Chondrocyte (in vitro differentiated cells): ENCODE data around the gene PHACTR1. TPM values are rescaled to one million over a fixed set of nuclear protein-coding genes. Genes with fewer than 3 reads are reported as not detected.

ENCODE experiments used
- DNase-seq: peaks from one replicate; pipeline ENCODE4 v3.0.0; 2021; ENCODE audit warnings: mixed read lengths, low spot score
- H3K27ac Mint-ChIP-seq: one replicate; pipeline ENCODE4 v1.8.0; 2021; ENCODE audit warnings: mild to moderate bottlenecking, moderate library complexity, mixed read lengths; ENCODE audit not compliant: unreplicated experiment
- H3K27me3 Mint-ChIP-seq: 2 replicates; pipeline ENCODE4 v1.8.0; 2021; ENCODE audit warnings: low read depth, mixed read lengths
- H3K36me3 Mint-ChIP-seq: 2 replicates; pipeline ENCODE4 v1.8.0; 2021; ENCODE audit warnings: low read depth, mixed read lengths
- H3K4me1 Mint-ChIP-seq: 2 replicates; pipeline ENCODE4 v1.8.0; 2021; ENCODE audit warnings: low read depth, mild to moderate bottlenecking, mixed read lengths
- H3K4me3 Mint-ChIP-seq: one replicate; pipeline ENCODE4 v1.8.0; 2021; ENCODE audit warnings: mild to moderate bottlenecking, moderate library complexity, mixed read lengths; ENCODE audit not compliant: unreplicated experiment
- H3K9me3 Mint-ChIP-seq: 2 replicates; pipeline ENCODE4 v1.8.0; 2021; ENCODE audit warnings: low read depth, mixed read lengths
- total RNA-seq: library from RNA; stranded (reverse); gene quantifications from 3 replicates; pipeline ENCODE4 v1.2.1, GENCODE V29; 2021
- TF ChIP-seq, protein P1 (sequence below): fragments of 200-600 bp; sonication (generic); IDR thresholded peaks from 2 replicates; pipeline ENCODE4 v1.5.0; 2021; ENCODE audit warnings: antibody characterized with exemption, mild to moderate bottlenecking, moderate library complexity

The PHACTR1 gene
- total RNA-seq, 1 donor from 2014 or later, result 2.1 TPM

DNA sequence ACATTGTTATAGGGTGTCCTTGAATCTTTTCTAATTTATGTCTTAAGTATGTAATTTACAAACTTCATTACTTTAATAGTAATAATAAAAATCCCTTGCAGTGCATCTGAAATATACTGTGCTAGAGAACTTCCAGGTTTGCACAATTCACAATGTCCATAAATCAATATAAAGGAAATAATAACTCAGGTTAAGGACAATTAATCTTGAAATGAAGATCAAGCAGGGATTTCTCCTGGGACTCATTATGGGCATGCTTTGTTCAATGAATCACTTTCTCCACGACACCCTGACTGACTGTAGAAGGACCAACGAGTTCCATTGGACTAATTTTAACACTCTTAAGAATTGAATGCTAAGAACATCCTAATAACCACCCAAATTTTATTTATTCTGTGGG, 110.0 kb downstream of the PHACTR1 start:
- Mint-ChIP-seq H3K27ac (no peak overlapping the region), H3K4me3 (no peak overlapping the region), H3K9me3 (no peaks in the 10 kb centered on the region), H3K36me3 (no peaks in the 10 kb centered on the region), H3K27me3 (peaks cover 16% of the 10 kb centered on the region), H3K4me1 (no peaks in the 10 kb centered on the region)
- TF ChIP-seq, protein P1, sequence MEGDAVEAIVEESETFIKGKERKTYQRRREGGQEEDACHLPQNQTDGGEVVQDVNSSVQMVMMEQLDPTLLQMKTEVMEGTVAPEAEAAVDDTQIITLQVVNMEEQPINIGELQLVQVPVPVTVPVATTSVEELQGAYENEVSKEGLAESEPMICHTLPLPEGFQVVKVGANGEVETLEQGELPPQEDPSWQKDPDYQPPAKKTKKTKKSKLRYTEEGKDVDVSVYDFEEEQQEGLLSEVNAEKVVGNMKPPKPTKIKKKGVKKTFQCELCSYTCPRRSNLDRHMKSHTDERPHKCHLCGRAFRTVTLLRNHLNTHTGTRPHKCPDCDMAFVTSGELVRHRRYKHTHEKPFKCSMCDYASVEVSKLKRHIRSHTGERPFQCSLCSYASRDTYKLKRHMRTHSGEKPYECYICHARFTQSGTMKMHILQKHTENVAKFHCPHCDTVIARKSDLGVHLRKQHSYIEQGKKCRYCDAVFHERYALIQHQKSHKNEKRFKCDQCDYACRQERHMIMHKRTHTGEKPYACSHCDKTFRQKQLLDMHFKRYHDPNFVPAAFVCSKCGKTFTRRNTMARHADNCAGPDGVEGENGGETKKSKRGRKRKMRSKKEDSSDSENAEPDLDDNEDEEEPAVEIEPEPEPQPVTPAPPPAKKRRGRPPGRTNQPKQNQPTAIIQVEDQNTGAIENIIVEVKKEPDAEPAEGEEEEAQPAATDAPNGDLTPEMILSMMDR, result no peak
- DNase-seq, result no peak

DNA sequence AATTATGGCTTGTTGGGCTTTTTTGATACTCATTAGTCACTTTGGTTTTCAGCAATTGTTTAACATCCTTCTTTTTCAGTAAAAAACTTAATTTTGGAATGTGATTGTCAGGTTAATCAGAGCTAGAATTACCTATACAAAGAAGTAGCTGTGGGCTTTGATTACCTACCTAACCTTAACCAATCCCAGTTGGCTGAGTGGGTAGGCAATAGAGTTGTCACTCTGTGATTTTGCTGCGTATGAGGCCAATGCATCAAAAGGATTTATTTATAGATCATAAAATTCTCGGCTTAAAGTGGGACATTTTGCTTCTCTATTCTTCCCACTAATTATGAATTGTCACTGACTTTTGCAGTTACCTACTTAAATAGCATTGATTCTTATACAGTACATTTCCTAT, 111.4 kb downstream of the PHACTR1 start:
- TF ChIP-seq, protein P1, result no peak
- Mint-ChIP-seq H3K27me3 (peaks cover 16% of the 10 kb centered on the region), H3K4me1 (no peaks in the 10 kb centered on the region), H3K36me3 (no peaks in the 10 kb centered on the region), H3K27ac (no peak overlapping the region), H3K9me3 (no peaks in the 10 kb centered on the region), H3K4me3 (no peak overlapping the region)
- no peak for DNase-seq

DNA sequence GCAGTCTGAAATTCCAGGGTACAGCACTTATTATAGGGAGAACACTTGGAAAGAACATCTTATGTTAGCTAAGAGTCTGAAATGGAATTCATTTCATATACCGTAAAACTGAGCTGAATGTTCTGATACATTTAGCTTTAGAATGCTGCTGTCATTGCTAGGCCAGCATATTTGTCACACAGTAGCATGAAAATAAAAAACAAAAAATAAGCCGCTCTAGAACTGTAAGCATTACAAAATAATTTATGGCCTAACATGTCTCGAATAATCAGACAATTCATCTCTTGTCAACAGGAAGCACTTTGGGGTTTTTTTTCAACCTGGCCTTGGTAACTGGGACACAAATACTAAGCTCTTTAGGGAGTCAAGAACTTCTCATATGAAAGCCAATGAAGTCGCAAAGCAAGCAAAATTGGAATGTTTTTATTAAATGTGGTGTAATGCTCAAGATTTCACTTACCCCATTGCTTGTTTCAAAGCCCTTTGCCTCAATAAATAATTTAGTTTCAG, 115.7 kb downstream of the PHACTR1 start:
- no peak overlapping the region for H3K4me3 Mint-ChIP-seq
- DNase-seq, result no peak
- H3K36me3 Mint-ChIP-seq, result no peaks in the 10 kb centered on the region
- H3K27ac Mint-ChIP-seq, result no peak overlapping the region
- TF ChIP-seq, protein P1, result no peak
- no peaks in the 10 kb centered on the region for H3K4me1 Mint-ChIP-seq
- H3K9me3 Mint-ChIP-seq, result peaks cover 5% of the 10 kb centered on the region
- H3K27me3 Mint-ChIP-seq, result peaks cover 17% of the 10 kb centered on the region

DNA sequence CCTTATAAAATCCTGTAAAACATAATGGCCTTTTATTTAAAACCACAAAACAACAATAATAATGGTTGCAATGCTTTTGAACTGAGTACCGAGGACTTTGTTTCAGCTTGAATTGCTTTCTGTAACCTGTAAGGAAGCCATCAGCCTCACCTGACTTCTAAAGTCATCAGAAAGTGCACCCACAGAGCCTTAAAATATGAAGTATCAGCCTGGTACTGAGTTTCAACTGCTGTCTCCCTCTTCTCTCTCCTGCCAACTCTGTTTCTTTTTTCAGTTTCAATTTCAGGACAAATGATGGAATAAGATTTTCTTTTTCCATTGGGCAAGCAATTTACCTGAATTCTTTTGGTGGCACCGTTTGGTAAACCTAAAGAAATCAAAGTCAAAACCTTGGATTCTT, 119.4 kb downstream of the PHACTR1 start:
- TF ChIP-seq, protein P1, result no peak
- Mint-ChIP-seq H3K9me3 (peaks cover 14% of the 10 kb centered on the region), H3K4me3 (no peak overlapping the region), H3K27me3 (peaks cover 16% of the 10 kb centered on the region), H3K4me1 (no peaks in the 10 kb centered on the region), H3K36me3 (no peaks in the 10 kb centered on the region), H3K27ac (no peak overlapping the region)
- DNase-seq, result no peak

DNA sequence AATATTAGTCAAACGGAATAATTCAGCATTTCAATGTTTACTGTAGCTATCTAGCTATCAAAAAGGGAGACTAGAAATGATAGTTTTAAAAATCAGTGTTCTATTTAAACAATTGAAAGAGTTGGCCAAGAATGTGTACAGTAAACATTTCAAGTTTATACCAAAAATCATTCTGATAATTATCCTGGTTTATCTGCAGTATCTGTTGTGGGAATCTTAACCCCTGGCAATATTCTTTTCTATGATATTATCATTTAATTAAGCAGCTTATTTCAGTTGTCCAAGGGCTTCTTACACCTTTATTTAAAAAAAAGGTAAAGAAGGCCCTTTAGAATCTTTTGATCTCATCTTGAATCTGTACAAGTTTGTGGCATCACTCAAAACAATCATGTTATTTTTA, 125.1 kb downstream of the PHACTR1 start:
- Mint-ChIP-seq H3K4me3 (no peak overlapping the region), H3K27ac (no peak overlapping the region), H3K4me1 (no peaks in the 10 kb centered on the region), H3K9me3 (peaks cover 14% of the 10 kb centered on the region), H3K27me3 (peaks cover 5% of the 10 kb centered on the region), H3K36me3 (no peaks in the 10 kb centered on the region)
- DNase-seq, result no peak
- TF ChIP-seq, protein P1, result no peak
